PC-9 (cell line): ENCODE results near the gene HINFP.

ENCODE experiments used
- EZH2 ChIP-seq: fragments of 200-600 bp; sonication (generic); IDR thresholded peaks from 2 replicates; pipeline ENCODE4 v1.8.0; 2017; ENCODE audit warnings: antibody characterized with exemption, low read depth
- TF ChIP-seq, protein P1 (sequence below): fragments of 200-600 bp; sonication (generic); conservative IDR thresholded peaks from 2 replicates; pipeline ENCODE4 v1.6.1; 2017; ENCODE audit warnings: mixed run types, antibody characterized with exemption, mild to moderate bottlenecking, moderate library complexity

DNA sequence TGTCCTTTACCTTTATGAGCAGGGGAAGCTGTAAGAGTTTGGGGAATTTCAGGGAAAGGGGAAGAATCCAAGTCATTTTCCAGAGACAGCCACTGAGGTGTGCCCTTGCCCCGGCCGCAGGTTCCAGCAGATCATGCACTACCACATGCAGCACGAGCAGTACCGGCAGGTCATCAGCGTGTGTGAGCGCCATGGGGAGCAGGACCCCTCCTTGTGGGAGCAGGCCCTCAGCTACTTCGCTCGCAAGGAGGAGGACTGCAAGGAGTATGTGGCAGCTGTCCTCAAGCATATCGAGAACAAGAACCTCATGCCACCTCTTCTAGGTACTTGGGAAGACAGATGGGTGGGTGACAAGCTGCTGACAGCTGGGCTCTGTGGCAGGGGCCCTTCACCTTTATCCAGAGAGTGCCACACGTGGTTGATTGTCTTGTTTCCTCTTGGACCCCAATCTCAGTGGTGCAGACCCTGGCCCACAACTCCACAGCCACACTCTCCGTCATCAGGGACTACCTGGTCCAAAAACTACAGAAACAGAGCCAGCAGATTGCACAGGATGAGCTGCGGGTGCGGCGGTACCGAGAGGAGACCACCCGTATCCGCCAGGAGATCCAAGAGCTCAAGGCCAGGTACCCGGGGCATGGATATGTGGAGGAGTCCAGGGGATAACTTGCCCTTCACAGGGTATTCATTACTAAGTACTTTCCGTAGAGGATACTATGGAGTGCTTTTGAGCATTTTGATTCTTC is 42.5 kb upstream of the HINFP start:
- TF ChIP-seq, protein P1, sequence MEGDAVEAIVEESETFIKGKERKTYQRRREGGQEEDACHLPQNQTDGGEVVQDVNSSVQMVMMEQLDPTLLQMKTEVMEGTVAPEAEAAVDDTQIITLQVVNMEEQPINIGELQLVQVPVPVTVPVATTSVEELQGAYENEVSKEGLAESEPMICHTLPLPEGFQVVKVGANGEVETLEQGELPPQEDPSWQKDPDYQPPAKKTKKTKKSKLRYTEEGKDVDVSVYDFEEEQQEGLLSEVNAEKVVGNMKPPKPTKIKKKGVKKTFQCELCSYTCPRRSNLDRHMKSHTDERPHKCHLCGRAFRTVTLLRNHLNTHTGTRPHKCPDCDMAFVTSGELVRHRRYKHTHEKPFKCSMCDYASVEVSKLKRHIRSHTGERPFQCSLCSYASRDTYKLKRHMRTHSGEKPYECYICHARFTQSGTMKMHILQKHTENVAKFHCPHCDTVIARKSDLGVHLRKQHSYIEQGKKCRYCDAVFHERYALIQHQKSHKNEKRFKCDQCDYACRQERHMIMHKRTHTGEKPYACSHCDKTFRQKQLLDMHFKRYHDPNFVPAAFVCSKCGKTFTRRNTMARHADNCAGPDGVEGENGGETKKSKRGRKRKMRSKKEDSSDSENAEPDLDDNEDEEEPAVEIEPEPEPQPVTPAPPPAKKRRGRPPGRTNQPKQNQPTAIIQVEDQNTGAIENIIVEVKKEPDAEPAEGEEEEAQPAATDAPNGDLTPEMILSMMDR: no peak
- TF ChIP-seq EZH2: no peak
